ENCODE measurements around the gene DOCK8. TPM values are rescaled to one million over a fixed set of nuclear protein-coding genes. Genes with fewer than 3 reads are reported as not detected.

Gene DOCK8
- total and polyA plus RNA-seq, 2 donors from 2014 or later, result 5.0 to 46.5 TPM

DNA sequence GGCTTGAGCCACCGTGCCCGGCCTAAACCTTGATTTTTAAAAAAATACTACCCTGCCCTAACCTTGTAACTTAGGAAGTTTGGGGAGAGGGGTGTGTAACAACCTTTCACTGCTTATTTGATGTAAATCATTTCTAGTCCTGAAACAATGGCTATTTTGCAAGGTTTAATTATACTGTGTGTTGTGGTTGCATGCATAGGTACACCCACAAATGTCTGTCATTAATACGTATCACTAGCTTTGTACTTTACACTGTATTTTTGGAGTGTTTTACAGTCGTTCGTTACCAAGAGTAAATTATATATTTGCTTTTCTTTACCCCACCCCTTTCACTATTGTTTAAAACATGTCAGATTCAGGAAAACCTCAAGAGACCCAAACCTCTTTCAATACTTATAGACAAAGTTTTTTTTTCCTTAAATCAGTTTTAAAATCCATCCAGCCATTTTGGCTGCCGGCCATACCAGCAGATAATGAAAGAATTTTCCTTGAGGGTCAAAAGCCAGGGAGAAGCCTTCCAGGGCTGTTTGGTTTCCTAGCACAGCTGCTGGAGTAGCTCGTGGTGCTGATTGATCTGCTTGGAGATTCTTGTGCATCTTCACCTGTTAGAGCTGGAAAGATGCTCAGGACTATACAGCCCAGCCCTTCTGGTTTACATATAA is 50.7 kb downstream of the DOCK8 start:
- no peak for FAIRE-seq
- DNase-seq, result no peak
- TF ChIP-seq, protein P1, sequence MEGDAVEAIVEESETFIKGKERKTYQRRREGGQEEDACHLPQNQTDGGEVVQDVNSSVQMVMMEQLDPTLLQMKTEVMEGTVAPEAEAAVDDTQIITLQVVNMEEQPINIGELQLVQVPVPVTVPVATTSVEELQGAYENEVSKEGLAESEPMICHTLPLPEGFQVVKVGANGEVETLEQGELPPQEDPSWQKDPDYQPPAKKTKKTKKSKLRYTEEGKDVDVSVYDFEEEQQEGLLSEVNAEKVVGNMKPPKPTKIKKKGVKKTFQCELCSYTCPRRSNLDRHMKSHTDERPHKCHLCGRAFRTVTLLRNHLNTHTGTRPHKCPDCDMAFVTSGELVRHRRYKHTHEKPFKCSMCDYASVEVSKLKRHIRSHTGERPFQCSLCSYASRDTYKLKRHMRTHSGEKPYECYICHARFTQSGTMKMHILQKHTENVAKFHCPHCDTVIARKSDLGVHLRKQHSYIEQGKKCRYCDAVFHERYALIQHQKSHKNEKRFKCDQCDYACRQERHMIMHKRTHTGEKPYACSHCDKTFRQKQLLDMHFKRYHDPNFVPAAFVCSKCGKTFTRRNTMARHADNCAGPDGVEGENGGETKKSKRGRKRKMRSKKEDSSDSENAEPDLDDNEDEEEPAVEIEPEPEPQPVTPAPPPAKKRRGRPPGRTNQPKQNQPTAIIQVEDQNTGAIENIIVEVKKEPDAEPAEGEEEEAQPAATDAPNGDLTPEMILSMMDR (IDR thresholded peaks at IDR 0.05; ENCODE audit: borderline replicate concordance, extremely low read depth, insufficient read depth), result no peak

DNA sequence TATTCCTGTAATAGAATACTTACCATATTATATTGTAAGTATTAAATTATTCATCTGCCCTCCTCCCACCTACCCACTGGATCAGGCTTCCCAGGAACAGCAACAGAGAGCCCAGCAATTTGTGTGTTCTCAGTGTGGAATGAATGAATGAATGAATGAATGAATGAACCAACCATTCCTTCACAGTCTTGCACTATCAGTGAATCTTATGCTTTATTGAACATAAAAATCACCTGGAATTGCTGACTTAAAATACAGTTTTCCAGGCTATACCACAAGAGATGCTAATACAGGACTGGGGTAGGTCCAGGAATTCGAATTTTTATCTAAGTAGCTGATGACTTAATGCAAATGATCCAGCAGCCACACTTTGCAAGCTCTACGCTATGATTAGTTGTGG is 51.6 kb downstream of the DOCK8 start:
- no peak for DNase-seq
- TF ChIP-seq, protein P1 (IDR thresholded peaks at IDR 0.05; ENCODE audit: borderline replicate concordance, extremely low read depth, insufficient read depth), result no peak
- no peaks in the 10 kb centered on the region for H3K27me3 ChIP-seq (ENCODE audit: control insufficient read depth, insufficient read depth, low read length)
- H3K36me3 ChIP-seq (ENCODE audit: control insufficient read depth in 2 of 3, insufficient read depth in 3 of 3, low read length in 3 of 3), result no peaks in the 10 kb centered on the region
- FAIRE-seq, result no peak
- H3K4me3 ChIP-seq (ENCODE audit: low read length in 3 of 3), result no peak overlapping the region
- no peaks in the 10 kb centered on the region for H3K4me1 ChIP-seq (ENCODE audit: control insufficient read depth in 2 of 3, insufficient read depth in 2 of 3, low read depth in 1 of 3, low read length in 3 of 3)
- no peaks in the 10 kb centered on the region for H3K9me3 ChIP-seq (ENCODE audit: control insufficient read depth in 2 of 3, insufficient read depth in 1 of 3, low read length in 3 of 3)
- H3K9ac ChIP-seq (ENCODE audit: low read length in 3 of 3), result no peak overlapping the region
- intact Hi-C loops (cut with DNase I), result no loop called here
- H3K27ac ChIP-seq (ENCODE audit: low read depth in 2 of 2, low read length in 2 of 2), result no peak overlapping the region

More for the DNA sequence above, 50.7 kb downstream of the DOCK8 start:
- H3K36me3 ChIP-seq (ENCODE audit: control insufficient read depth in 2 of 3, insufficient read depth in 3 of 3, low read length in 3 of 3), result no peaks in the 10 kb centered on the region
- no peak overlapping the region for H3K4me3 ChIP-seq (ENCODE audit: low read length in 3 of 3)
- H3K9me3 ChIP-seq (ENCODE audit: control insufficient read depth in 2 of 3, insufficient read depth in 1 of 3, low read length in 3 of 3), result no peaks in the 10 kb centered on the region
- no peak overlapping the region for H3K9ac ChIP-seq (ENCODE audit: low read length in 3 of 3)
- intact Hi-C loops (cut with DNase I), result no loop called here
- H3K27me3 ChIP-seq (ENCODE audit: control insufficient read depth, insufficient read depth, low read length), result no peaks in the 10 kb centered on the region
- H3K4me1 ChIP-seq (ENCODE audit: control insufficient read depth in 2 of 3, insufficient read depth in 2 of 3, low read depth in 1 of 3, low read length in 3 of 3), result no peaks in the 10 kb centered on the region
- H3K27ac ChIP-seq (ENCODE audit: low read depth in 2 of 2, low read length in 2 of 2), result no peak overlapping the region

DNA sequence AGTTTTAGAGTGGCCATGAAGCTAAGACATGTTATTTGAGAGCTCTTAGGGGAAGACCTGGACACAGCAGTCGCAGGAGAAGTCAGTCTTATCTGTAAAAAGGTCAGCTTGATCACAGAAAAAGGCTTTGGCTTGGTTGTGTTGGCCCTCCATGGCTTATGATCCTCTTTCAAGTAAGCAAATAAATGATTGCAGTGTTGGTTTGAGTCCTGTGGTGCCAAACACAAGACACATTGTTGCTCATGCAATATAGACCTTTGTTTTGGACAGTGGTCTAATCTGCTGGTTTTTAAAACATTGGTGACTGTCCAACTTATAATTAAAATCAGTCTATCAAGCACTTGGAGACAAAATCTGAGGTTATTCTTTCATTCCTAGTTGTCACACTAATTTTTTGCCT is 54.0 kb downstream of the DOCK8 start:
- H3K27ac ChIP-seq (ENCODE audit: low read depth in 2 of 2, low read length in 2 of 2), result no peak overlapping the region
- no peaks in the 10 kb centered on the region for H3K4me1 ChIP-seq (ENCODE audit: control insufficient read depth in 2 of 3, insufficient read depth in 2 of 3, low read depth in 1 of 3, low read length in 3 of 3)
- H3K36me3 ChIP-seq (ENCODE audit: control insufficient read depth in 2 of 3, insufficient read depth in 3 of 3, low read length in 3 of 3), result no peaks in the 10 kb centered on the region
- H3K9me3 ChIP-seq (ENCODE audit: control insufficient read depth in 2 of 3, insufficient read depth in 1 of 3, low read length in 3 of 3), result no peaks in the 10 kb centered on the region
- H3K9ac ChIP-seq (ENCODE audit: low read length in 3 of 3), result no peak overlapping the region
- DNase-seq, result no peak
- TF ChIP-seq, protein P1 (IDR thresholded peaks at IDR 0.05; ENCODE audit: borderline replicate concordance, extremely low read depth, insufficient read depth), result no peak
- H3K4me3 ChIP-seq (ENCODE audit: low read length in 3 of 3), result no peak overlapping the region
- intact Hi-C loops (cut with DNase I), result no loop called here
- H3K27me3 ChIP-seq (ENCODE audit: control insufficient read depth, insufficient read depth, low read length), result no peaks in the 10 kb centered on the region
- no peak for FAIRE-seq
